H1 (cell line): ENCODE data around the gene PVR. TPM values are rescaled to one million over a fixed set of nuclear protein-coding genes. Genes with fewer than 3 reads are reported as not detected.

Source experiments
- BACH1 ChIP-seq: IDR thresholded peaks from 2 replicates; pipeline ENCODE4 v1.6.1; 2012; ENCODE audit warnings: low read length, improper control_type of control experiment
- CEBPB ChIP-seq: IDR thresholded peaks from 2 replicates; pipeline ENCODE4 v1.6.1; 2012; ENCODE audit warnings: low read depth, low read length
- EGR1 ChIP-seq: IDR thresholded peaks from 2 replicates; pipeline ENCODE4 v1.6.1; 2011; ENCODE audit warnings: low read depth, low read length, borderline replicate concordance
- FOSL1 ChIP-seq: IDR thresholded peaks from 2 replicates; pipeline ENCODE4 v1.6.1; 2011; ENCODE audit warnings: mild to moderate bottlenecking, low read depth, low read length, moderate library complexity; ENCODE audit not compliant: insufficient read depth
- GTF2F1 ChIP-seq: IDR thresholded peaks from 2 replicates; pipeline ENCODE4 v1.6.1; 2012; ENCODE audit warnings: low read depth, low read length, improper control_type of control experiment, borderline replicate concordance
- JUN ChIP-seq: IDR thresholded peaks from 2 replicates; pipeline ENCODE4 v1.6.1; 2011; ENCODE audit warnings: low read depth, mild to moderate bottlenecking, improper control_type of control experiment, low read length
- KDM1A ChIP-seq: fragments of 200-600, 300-600 bp; sonication (generic); IDR thresholded peaks from 2 replicates; pipeline ENCODE4 v1.7.1; 2016; ENCODE audit warnings: mild to moderate bottlenecking, low read length, borderline replicate concordance
- NRF1 ChIP-seq: IDR thresholded peaks from 2 replicates; pipeline ENCODE4 v1.6.1; 2011; ENCODE audit warnings: mild to moderate bottlenecking, low read depth, low read length, improper control_type of control experiment
- POLR2AphosphoS5 ChIP-seq: IDR thresholded peaks from 2 replicates; pipeline ENCODE4 v1.6.1; 2011; ENCODE audit warnings: low read depth, low read length
- RAD21 ChIP-seq, 2 experiments: IDR thresholded peaks in 1 of 2; conservative IDR thresholded peaks in 1 of 2; 2 replicates each; pipeline ENCODE4 v1.6.1; 2011; ENCODE audit warnings: low read depth in 2 of 2, low read length in 2 of 2, improper control_type of control experiment in 1 of 2, inconsistent platforms in 1 of 2, mild to moderate bottlenecking in 1 of 2, moderate library complexity in 1 of 2
- SP4 ChIP-seq: IDR thresholded peaks from 2 replicates; pipeline ENCODE4 v1.6.1; 2012; ENCODE audit warnings: low read length, inconsistent platforms
- polyA plus RNA-seq, 7 experiments: library from polyadenylated mRNA; depleted of rRNA in 3 of 7; stranded (reverse) in 5 of 7; unstranded in 2 of 7; fragments of >200 nt in 5 of 7; fragments of 200-250 nt in 2 of 7; gene quantifications; 1 replicate in 5 of 7; 2 replicates in 1 of 7; 4 replicates in 1 of 7; pipeline versions ENCODE4 v1.2.1 to v1.2.3, GENCODE V29; 2011 to 2013; ENCODE audit warnings: missing spikeins in 2 of 7, mixed read lengths in 2 of 7
- total RNA-seq: library from RNA; stranded (reverse); fragmentation: NEBNext Ultra II Directional; extraction: Animal tissue kit (Norgen Biotek cat#: 25700); gene quantifications from 2 replicates; pipeline ENCODE4 v1.2.1, GENCODE V29; 2021
- TF ChIP-seq, protein P1 (sequence below): fragments of 300-600 bp; sonication (generic); IDR thresholded peaks from 2 replicates; pipeline ENCODE4 v1.7.1; 2012; ENCODE audit warnings: low read length, moderate library complexity, mild to moderate bottlenecking, inconsistent platforms; ENCODE audit not compliant: insufficient replicate concordance

The PVR gene
- total and polyA plus RNA-seq, 2 of the 8 experiments (the other 6 are each of a cell fraction or from before 2014, with no cell fraction given), result 13.3 to 14.8 TPM

DNA sequence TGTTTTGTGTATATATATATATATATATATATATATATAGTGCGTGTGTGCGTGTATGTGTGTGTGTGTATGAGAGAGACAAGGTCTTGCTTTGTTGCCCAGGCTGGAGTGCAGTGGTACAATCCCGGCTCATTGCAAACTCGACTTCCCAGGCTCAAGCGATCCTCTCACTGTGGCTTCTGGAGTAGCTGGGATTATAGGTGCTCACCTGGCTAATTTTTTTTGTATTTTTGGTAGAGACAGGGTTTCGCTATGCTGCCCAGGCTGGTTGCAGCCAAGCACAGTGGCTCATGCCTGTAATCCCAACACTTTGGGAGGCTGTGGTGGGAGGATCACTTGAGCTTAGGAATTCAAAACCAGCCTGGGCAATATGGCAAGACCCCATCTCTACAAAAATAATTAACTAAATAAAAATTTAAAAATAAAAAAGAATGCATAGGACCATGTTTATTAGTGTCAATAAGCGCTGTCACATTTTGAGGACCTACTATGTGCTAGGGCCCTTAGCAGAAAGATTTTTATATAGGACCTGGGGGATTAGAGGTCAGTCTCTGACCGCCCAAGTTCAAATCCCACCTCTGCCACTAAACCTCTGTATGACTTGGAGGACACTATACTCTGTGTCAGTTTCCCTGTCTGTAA, 1.8 kb downstream of the PVR start (continued):
- TF ChIP-seq, protein P1, sequence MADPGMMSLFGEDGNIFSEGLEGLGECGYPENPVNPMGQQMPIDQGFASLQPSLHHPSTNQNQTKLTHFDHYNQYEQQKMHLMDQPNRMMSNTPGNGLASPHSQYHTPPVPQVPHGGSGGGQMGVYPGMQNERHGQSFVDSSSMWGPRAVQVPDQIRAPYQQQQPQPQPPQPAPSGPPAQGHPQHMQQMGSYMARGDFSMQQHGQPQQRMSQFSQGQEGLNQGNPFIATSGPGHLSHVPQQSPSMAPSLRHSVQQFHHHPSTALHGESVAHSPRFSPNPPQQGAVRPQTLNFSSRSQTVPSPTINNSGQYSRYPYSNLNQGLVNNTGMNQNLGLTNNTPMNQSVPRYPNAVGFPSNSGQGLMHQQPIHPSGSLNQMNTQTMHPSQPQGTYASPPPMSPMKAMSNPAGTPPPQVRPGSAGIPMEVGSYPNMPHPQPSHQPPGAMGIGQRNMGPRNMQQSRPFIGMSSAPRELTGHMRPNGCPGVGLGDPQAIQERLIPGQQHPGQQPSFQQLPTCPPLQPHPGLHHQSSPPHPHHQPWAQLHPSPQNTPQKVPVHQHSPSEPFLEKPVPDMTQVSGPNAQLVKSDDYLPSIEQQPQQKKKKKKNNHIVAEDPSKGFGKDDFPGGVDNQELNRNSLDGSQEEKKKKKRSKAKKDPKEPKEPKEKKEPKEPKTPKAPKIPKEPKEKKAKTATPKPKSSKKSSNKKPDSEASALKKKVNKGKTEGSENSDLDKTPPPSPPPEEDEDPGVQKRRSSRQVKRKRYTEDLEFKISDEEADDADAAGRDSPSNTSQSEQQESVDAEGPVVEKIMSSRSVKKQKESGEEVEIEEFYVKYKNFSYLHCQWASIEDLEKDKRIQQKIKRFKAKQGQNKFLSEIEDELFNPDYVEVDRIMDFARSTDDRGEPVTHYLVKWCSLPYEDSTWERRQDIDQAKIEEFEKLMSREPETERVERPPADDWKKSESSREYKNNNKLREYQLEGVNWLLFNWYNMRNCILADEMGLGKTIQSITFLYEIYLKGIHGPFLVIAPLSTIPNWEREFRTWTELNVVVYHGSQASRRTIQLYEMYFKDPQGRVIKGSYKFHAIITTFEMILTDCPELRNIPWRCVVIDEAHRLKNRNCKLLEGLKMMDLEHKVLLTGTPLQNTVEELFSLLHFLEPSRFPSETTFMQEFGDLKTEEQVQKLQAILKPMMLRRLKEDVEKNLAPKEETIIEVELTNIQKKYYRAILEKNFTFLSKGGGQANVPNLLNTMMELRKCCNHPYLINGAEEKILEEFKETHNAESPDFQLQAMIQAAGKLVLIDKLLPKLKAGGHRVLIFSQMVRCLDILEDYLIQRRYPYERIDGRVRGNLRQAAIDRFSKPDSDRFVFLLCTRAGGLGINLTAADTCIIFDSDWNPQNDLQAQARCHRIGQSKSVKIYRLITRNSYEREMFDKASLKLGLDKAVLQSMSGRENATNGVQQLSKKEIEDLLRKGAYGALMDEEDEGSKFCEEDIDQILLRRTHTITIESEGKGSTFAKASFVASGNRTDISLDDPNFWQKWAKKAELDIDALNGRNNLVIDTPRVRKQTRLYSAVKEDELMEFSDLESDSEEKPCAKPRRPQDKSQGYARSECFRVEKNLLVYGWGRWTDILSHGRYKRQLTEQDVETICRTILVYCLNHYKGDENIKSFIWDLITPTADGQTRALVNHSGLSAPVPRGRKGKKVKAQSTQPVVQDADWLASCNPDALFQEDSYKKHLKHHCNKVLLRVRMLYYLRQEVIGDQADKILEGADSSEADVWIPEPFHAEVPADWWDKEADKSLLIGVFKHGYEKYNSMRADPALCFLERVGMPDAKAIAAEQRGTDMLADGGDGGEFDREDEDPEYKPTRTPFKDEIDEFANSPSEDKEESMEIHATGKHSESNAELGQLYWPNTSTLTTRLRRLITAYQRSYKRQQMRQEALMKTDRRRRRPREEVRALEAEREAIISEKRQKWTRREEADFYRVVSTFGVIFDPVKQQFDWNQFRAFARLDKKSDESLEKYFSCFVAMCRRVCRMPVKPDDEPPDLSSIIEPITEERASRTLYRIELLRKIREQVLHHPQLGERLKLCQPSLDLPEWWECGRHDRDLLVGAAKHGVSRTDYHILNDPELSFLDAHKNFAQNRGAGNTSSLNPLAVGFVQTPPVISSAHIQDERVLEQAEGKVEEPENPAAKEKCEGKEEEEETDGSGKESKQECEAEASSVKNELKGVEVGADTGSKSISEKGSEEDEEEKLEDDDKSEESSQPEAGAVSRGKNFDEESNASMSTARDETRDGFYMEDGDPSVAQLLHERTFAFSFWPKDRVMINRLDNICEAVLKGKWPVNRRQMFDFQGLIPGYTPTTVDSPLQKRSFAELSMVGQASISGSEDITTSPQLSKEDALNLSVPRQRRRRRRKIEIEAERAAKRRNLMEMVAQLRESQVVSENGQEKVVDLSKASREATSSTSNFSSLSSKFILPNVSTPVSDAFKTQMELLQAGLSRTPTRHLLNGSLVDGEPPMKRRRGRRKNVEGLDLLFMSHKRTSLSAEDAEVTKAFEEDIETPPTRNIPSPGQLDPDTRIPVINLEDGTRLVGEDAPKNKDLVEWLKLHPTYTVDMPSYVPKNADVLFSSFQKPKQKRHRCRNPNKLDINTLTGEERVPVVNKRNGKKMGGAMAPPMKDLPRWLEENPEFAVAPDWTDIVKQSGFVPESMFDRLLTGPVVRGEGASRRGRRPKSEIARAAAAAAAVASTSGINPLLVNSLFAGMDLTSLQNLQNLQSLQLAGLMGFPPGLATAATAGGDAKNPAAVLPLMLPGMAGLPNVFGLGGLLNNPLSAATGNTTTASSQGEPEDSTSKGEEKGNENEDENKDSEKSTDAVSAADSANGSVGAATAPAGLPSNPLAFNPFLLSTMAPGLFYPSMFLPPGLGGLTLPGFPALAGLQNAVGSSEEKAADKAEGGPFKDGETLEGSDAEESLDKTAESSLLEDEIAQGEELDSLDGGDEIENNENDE, result no peak
- TF ChIP-seq JUN (no peak), BACH1 (no peak), RAD21 (IDR thresholded peaks at IDR 0.05 in 1 of 2, conservative IDR thresholded peaks at IDR 0.05 in 1 of 2; ENCODE audit: low read depth in 2 of 2, low read length in 2 of 2) (no peak), EGR1 (no peak), SP4 (no peak), NRF1 (no peak), KDM1A (no peak), POLR2AphosphoS5 (no peak), FOSL1 (no peak), GTF2F1 (no peak), CEBPB (no peak)
